Left ventricle myocardium inferior (tissue), 1 donor: ENCODE results near the gene FSCN2. TPM values are rescaled to one million over a fixed set of nuclear protein-coding genes. Genes with fewer than 3 reads are reported as not detected.

Experiments
- DNase-seq: peaks from one replicate; pipeline ENCODE4 v3.0.0-alpha.2; 2020
- H3K27ac ChIP-seq: fragments of 200-600 bp; replicated peaks from 2 replicates; pipeline ENCODE4 v1.8.0; 2021
- H3K27me3 ChIP-seq: fragments of 200-600 bp; 2 replicates; pipeline ENCODE4 v1.8.0; 2021; ENCODE audit warnings: low read depth
- H3K36me3 ChIP-seq: fragments of 200-600 bp; 2 replicates; pipeline ENCODE4 v1.8.0; 2021
- H3K4me1 ChIP-seq: fragments of 200-600 bp; 2 replicates; pipeline ENCODE4 v1.8.0; 2021
- H3K4me3 ChIP-seq: fragments of 200-600 bp; 2 replicates; pipeline ENCODE4 v1.8.0; 2021; ENCODE audit warnings: mild to moderate bottlenecking, moderate library complexity
- H3K9me3 ChIP-seq: fragments of 200-600 bp; replicated peaks from 2 replicates; pipeline ENCODE4 v1.8.0; 2021
- intact Hi-C: fragments of 100-400 bp; cut with micrococcal nuclease; formaldehyde crosslinking; loops from one replicate; pipeline ENCODE4 v1.11.0; 2022
- total RNA-seq: library from RNA; stranded (reverse); fragmentation: NEBNext Ultra II Directional; extraction: Animal tissue kit (Norgen Biotek cat#: 25700); gene quantifications from one replicate; pipeline ENCODE4 v1.2.1, GENCODE V29; 2021
- TF ChIP-seq, protein P1 (sequence below): fragments of 200-600 bp; IDR thresholded peaks from 2 replicates; pipeline ENCODE4 v1.8.0; 2021; ENCODE audit warnings: antibody characterized with exemption, mild to moderate bottlenecking, borderline replicate concordance
- donor health status: DM: no; HTN: yes; CAD: no; lungs with severe emphysema.

The FSCN2 gene
- total RNA-seq, 1 donor from 2014 or later, result 0.38 TPM

GRCh38 chr17:81493198-81494038 lies 34.8 kb upstream of the FSCN2 start:
- Histone ChIP-seq H3K4me3 (no peak overlapping the region), H3K9me3 (no peaks in the 10 kb centered on the region), H3K36me3 (no peaks in the 10 kb centered on the region), H3K27me3 (peaks cover 14% of the 10 kb centered on the region), H3K4me1 (peaks cover 14% of the 10 kb centered on the region), H3K27ac (no peak overlapping the region)
- DNase-seq, result no peak
- intact Hi-C loops, result no loop called here
- TF ChIP-seq, protein P1, sequence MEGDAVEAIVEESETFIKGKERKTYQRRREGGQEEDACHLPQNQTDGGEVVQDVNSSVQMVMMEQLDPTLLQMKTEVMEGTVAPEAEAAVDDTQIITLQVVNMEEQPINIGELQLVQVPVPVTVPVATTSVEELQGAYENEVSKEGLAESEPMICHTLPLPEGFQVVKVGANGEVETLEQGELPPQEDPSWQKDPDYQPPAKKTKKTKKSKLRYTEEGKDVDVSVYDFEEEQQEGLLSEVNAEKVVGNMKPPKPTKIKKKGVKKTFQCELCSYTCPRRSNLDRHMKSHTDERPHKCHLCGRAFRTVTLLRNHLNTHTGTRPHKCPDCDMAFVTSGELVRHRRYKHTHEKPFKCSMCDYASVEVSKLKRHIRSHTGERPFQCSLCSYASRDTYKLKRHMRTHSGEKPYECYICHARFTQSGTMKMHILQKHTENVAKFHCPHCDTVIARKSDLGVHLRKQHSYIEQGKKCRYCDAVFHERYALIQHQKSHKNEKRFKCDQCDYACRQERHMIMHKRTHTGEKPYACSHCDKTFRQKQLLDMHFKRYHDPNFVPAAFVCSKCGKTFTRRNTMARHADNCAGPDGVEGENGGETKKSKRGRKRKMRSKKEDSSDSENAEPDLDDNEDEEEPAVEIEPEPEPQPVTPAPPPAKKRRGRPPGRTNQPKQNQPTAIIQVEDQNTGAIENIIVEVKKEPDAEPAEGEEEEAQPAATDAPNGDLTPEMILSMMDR, result no peak

DNA sequence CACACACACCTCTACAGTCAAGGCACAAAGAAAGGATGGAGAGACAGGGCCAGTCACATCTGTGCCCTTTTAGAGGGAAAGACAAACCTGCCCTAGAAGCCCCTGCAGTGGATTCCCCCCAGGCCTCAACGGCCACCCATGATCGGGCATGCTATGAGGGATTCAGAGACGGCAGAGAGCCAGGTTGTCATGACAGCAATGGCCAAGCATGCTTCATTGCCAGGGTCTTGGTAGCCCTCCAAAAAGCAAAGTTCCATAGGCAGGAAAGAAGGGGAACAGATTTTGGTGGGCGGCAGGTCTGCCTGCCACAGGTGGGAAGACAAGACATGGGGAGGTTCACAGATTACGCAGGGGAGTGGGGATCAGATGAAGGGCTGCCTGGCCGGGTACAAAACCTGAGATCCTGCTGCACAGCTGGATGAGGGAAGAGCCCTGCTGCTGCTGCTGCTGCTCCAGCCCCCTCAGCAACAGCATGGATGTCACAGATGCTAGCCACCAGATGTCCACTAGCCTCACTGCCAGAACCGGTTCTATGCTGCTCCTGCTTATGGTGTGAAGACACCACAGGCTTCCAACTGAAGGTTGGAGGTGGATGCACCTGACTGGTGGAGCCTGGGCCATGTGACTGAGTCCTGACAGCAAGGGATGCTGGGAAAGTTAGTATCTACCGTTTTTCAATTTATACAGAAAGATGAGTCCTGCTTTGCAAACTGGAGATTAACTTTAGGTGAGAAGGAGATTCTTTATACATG lies 33.4 kb upstream of the FSCN2 start:
- intact Hi-C loops, result no loop called here
- no peak overlapping the region for H3K4me3 ChIP-seq
- peaks cover 20% of the 10 kb centered on the region for H3K27me3 ChIP-seq
- no peak for DNase-seq
- H3K27ac ChIP-seq, result no peak overlapping the region
- peaks cover 9% of the 10 kb centered on the region for H3K4me1 ChIP-seq
- H3K9me3 ChIP-seq, result no peaks in the 10 kb centered on the region
- TF ChIP-seq, protein P1, result no peak
- H3K36me3 ChIP-seq, result no peaks in the 10 kb centered on the region

- DNase-seq, result no peak
- H3K4me3 ChIP-seq, result peak overlapping the region; percentile 19
- H3K27ac ChIP-seq, result no peak overlapping the region
- no peaks in the 10 kb centered on the region for H3K36me3 ChIP-seq
- no peaks in the 10 kb centered on the region for H3K9me3 ChIP-seq
- TF ChIP-seq, protein P1, result no peak
- H3K27me3 ChIP-seq, result peaks cover 13% of the 10 kb centered on the region
- H3K4me1 ChIP-seq, result peaks cover 7% of the 10 kb centered on the region
- intact Hi-C loops, result no loop called here
These were observed 29.1 kb upstream of the FSCN2 start for GRCh38 chr17:81498953-81499600.

DNA sequence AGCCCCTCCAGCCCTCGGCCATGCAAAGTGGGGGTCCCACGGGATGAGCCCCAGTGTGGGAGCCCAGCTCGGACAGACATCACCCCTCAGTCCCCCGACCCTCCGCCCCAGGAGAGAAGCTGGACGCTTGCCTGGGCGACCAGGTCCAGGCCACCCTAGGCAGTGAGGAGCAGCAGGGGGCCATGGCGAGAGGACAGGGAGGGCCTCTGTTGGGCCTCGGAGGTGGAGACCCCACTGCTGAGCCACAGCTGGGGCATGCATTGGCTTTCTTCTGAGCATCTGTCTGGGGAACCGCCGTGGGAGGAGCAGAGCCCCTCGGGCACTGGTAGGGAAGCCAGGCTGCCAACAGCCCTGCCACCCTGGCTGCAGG lies 28.6 kb upstream of the FSCN2 start:
- Histone ChIP-seq H3K4me1 (peaks cover 7% of the 10 kb centered on the region), H3K27me3 (peaks cover 12% of the 10 kb centered on the region), H3K4me3 (no peak overlapping the region), H3K9me3 (no peaks in the 10 kb centered on the region), H3K27ac (no peak overlapping the region), H3K36me3 (no peaks in the 10 kb centered on the region)
- TF ChIP-seq, protein P1, result no peak
- no peak for DNase-seq
- intact Hi-C loops, result no loop called here

GRCh38 chr17:81500047-81500446 lies 28.1 kb upstream of the FSCN2 start:
- Histone ChIP-seq H3K9me3 (no peaks in the 10 kb centered on the region), H3K4me3 (no peak overlapping the region), H3K27me3 (peaks cover 8% of the 10 kb centered on the region), H3K27ac (no peak overlapping the region), H3K4me1 (peaks cover 7% of the 10 kb centered on the region), H3K36me3 (no peaks in the 10 kb centered on the region)
- DNase-seq, result no peak
- TF ChIP-seq, protein P1, result no peak
- intact Hi-C loops, result no loop called here
